Stimulated activated CD4-positive, alpha-beta T cell treated with anti-CD3 and anti-CD28 coated beads, TNF-alpha, amount 100 ng/mL, for 4 hours (primary cell): ENCODE data around the gene CASKIN2.

Source experiments
- DNase-seq, 3 experiments: peaks; one replicate each; pipeline ENCODE4 v3.0.0-alpha.2; 2020; ENCODE audit warnings: low read depth in 3 of 3

Gene CASKIN2

DNA sequence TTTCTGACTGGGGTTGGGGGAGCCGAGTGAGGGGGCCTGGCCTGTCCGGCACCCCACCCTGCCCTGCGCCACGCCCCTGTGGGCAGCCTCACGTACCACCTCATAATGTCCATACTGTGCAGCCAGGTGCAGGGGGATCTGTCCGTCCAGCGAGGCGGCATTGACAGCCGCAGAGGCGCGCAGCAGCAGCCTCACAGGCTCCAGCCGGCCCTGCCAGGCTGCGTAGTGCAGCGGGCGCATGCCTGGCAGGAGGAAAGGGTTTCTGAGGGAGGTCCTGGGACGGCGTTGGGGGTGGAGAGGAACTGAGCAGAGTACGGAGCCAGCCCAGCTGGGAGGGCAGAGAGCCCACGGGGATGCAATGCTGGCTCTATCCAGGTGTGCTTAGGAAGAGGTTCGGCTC is 8.4 kb downstream of the CASKIN2 start:
- DNase-seq, result no peak

DNA sequence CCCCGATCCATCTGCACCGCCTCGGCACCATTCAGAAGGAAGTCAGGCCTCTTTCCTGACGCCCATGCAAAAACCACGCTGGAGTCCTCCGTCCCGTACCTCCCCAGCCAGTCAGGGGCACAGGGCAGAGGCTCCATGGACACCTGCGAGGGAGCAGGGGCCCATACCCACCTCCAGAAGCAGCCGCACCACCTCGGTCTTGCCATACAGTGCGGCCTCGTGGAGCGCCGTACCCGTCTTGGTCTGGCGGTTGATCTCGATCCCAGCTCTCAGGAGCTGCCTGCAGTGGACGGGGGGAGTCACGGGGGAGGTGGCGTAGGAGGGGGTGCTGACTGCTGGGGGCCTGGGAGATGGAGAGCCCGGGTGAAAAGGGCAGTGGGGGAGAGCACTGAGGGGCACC is 9.2 kb downstream of the CASKIN2 start:
- DNase-seq, result no peak

DNA sequence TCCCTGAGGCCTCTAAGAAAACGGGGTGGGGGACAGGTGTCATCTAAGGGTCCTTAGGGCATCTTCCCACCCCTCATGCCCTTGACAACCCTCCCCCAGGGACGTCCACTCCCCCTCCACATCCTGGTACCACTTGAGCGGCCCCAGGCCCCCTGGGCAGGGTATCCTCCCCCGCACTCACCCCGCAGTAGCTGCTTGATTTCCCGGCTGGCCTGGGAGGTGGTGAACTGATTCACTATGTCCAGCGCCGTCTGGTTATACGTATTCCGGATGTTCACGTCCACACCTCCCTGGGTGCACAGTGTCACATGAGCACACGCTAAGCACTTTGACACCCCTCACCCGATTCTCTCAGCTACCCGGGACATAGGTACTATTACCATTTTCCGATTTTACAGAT is 9.7 kb downstream of the CASKIN2 start:
- DNase-seq, result no peak

DNA sequence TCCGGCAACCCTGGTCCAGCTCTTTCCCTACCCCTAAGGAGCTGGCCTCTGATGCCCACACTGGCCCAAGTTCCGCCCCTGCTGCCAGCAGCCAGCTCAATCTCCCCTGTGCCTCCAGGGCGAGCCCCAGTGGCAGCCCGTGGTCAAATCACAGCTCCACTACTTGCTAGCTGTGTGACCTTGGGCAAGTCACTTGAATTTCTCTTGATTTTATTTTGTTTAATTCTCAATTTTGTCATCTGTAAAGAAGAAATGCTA is 10.3 kb downstream of the CASKIN2 start:
- DNase-seq, result no peak

DNA sequence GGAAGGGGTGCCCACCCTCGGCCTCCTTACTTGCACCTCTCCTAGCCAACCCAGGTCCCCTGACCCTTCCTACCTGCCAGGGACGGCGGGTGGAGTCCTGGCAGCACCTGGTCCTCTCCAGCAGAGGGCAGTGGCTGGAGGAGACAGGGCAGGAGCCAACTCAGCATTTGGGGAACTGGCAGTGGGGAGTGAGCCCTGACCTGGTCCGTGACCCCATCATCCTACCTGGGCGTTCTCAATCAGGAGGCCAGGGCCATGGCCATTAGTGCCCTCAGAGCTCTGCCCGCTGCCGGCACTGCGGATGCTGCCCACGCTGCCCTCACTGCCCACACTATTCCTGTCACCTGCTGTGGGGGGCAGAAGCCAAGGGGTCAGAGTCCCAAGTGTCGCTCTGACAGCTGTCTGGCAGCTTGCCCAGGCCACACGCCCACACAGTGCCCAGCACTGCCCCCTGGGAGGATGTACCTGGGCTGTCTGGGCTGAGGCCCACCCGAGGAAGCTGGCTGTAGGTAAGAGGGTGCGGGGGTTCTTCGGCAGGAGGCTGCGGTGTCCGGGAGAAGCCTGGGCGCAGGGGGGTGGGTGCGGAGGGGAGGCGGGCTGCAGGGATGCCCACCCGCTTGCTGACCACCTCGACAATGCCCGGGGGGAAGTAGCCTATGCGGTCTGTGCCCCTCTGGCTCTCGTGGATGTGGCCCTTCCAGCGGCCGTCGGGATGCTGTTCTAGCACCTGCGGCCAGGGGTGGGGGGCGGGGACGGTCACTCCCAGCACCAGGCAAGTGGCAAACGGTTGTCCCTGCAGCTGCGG is 10.8 kb downstream of the CASKIN2 start:
- DNase-seq, result no peak

DNA sequence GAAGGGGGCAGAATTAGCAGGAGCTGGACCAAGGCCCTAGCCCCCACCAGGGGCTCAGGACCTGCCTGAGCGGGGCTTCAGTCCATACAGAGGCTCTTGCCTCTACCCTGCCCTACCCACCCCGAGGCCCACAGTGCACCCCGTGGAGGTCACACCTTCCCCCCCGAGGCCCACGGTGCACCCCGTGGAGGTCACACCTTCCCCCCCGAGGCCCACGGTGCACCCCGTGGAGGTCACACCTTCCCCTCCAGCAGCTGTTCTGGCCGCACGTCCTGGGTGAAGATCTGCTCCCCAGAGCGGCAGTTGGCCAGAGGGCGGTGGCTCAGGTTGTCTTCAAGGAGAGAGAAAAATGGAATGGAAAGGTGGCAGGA is 11.4 kb downstream of the CASKIN2 start:
- no peak for DNase-seq

DNA sequence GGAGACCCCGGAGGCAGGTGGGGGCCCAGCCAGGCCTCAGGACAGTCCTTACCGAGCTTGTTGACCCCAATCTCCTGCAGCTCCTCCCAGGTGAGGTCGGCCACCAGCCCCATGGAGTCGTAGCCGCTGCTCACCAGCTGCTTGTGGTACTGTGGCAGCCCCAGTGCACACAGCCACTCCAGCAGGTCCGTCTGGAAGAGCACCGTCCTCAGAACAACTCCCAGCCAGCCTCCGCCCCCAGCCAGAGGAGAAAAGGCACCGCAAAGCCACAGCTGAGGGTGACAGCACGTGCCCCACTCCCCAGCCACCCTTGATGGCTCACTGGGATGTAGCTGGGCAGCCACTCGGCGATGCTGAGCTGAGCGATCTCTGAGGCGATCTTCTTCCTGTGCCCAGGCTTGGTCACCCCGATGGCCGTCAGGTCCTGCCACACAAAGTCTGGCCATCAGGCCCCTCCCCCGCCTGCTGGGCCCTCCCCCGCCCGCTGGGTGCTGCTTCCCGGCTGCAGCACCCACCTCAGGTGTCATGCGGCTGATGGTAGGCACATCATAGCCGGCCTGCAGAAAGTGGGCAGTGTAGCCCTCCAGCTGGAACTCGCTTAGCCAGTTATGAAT is 11.9 kb downstream of the CASKIN2 start:
- no peak for DNase-seq

DNA sequence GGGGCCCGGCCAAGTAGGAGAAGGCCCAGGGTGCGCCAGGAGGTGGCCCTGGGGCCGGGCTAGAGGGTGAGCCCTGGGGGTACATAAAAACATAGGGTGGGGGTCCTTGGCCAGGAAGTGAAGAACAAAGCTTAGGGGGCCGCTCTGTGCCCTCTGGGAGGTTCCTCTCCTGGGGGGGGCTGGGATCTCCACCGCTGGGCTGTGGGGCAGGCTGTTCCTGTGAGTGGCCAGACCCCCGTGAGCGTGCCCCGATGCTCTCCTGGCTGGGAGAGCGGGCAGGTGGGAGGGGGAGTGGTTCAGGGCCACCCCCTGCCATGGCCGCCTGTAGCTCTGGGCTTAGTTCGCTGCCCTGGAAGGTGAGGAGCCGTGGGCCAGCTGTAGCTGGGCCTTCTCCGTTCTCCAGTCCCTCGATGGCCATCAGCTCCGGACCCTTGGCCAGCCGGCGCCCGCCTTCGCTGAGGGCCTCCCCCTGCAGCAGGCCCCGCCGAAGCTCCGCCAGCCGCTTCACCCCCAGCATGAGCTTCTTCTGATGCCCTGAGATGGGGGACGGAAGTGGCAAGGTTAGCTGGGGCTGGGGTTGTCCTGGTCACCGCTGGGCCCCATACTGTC is 12.5 kb downstream of the CASKIN2 start:
- DNase-seq, result no peak

DNA sequence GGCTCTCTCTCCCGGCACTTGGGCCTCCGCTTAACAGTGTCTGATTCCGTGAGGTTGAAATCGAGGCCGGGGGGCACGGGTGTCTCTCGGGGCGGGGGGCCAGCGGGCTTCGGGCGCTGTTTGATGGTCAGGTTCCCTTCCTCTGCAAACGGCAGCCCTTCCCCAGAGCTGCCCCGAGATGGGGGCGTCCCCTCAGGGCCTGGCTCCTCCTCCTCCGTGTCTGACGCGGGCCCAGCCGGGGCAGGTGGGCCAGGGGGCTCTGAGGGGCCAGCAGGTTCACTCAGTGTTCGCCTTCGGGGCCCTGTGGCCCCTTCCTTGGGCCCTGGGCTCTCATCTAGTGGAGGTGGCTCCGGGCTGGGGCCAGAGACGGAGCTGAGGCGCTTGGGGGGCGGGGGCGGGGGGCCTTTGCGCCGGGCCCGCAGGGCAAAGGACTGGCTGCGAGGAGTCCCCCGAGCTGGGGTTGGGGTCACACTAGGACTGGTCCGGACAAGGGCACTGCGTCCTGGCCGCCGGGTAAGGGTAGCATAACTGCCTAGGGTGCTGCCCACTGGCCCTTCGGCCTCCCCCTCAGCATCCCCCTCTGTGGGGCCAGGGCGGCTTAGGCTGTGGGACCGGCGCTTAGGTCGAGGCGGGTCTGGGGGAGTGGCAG is 13.1 kb downstream of the CASKIN2 start:
- no peak for DNase-seq

DNA sequence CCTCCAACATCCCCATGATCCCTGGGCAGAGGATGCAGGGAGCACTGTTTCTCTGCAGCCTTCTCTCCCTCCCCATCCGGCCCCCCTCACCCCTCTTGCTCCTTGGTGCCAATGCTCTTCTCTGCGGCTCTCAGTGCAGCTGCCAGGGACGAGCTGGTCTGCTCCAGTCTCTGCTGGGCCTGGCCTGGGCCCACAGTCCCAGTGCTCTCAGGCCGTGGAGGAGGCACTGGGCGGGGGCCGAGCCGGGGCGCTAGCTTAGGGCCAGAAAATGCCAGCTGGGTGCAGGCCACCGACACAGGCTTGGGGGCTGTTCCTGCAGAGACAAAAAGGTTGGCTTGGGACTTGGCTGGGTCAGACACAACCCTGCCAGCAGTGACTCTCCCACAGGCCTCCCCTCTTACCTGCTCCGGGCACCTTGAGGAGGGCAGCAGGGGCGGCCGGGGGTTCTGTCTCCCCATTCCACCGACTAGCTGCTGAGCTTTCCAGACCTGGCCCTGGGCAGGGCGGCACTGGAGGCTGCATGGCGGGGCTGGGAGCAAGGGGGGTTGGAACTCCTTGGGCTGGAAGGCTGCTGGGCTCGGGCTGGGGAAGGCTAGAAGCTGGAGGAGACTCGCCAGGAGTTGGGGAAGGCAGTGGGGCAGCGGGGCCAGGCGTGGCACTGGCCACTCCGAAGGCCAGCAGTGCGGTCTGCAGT is 13.8 kb downstream of the CASKIN2 start:
- DNase-seq, result no peak

DNA sequence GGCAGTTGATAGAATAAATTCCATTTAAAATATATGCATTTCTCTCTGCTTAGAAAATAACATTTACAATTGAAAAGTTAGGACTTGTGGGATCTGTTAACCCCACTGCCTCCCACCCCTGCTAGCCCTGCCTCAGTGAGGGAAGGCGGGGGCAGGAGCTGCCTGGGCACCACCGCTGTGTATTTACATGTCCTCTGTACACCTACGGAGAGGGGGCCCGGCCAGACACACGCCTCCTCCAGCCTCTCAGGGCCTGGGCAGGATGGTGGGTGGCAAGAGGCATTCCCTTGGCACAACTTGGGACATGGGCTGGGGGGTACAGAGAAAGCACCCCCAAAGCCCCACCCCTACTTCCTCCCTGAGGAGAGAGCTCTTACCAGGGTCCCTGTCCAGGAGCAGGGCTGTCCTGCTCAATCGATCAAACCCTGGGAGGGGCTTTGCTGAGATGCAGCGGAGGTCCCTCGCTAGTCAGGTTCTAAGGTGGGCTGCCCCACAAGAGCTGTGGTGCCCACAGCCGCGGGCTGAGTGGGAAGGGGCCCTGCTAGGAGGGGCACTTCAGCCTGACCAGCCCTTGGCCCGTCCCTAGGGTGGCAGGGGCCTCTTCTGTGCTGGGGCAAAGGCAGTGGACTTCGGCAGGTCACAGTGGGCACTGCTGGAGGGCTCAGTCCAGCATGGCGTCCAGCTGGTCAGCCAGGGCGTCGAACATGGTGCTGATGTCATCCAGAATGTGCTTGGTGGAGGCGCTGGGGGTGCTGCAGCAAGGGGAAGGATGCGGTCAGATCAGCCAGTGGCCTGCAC is 14.7 kb downstream of the CASKIN2 start:
- DNase-seq, result no peak

DNA sequence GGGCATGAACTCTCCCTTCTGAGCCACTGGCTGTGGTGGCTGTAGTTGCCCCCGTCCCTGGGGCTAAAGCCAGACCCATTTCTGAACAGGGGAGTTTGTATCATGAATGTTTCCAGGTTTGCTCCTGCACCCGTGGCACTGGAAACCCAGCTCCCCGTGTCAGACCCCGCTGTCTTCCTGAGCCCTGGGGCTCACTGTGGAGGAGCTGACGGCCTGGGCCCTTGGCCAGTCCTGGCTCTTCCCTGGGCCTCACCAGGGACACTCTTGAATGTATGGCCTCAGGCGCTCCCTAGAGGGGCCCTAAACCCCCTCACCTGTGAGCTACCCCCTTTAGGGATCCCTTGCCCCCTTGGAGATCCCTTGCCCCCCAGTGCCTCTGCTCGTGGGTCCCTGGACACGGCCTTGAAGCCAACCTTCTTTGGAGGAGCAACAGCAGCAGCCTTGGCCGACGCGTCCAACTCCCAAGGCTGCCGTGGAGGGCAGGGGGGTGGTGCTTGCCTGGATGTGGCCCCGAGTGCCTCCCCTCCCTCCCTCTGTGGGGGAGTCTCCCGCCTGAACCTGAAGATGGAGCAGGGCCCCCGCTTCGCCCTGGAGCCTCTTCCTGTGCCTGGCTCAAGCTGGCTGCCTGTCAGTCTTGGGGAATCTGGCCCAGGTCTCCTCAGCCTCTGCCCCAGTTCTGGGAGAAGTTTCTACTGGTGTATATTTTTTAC is 15.9 kb downstream of the CASKIN2 start:
- DNase-seq, result no peak

DNA sequence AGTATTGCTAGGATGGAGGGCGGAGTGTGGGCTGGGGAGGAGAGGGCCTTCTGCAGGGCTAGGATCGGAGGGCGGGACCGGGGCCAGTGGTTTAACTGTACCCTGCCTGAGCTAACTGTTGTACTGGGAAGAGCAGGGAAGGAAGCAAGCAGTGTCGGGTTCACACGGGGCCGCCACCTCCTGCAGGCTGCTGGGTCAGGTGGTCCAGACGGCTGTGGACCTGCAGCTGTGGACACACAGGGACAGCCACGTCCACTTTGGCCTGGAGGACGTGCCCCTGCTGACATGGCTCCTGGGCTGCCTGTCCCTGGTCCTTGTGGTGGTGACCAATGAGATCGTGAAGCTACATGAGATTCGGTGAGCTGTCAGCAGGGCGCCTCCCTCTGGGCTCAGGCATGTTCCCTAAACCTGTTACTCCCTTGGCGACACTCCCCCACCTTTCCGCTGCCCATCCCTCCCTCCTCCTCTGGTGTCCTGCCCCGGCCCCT is 16.6 kb downstream of the CASKIN2 start:
- no peak for DNase-seq

DNA sequence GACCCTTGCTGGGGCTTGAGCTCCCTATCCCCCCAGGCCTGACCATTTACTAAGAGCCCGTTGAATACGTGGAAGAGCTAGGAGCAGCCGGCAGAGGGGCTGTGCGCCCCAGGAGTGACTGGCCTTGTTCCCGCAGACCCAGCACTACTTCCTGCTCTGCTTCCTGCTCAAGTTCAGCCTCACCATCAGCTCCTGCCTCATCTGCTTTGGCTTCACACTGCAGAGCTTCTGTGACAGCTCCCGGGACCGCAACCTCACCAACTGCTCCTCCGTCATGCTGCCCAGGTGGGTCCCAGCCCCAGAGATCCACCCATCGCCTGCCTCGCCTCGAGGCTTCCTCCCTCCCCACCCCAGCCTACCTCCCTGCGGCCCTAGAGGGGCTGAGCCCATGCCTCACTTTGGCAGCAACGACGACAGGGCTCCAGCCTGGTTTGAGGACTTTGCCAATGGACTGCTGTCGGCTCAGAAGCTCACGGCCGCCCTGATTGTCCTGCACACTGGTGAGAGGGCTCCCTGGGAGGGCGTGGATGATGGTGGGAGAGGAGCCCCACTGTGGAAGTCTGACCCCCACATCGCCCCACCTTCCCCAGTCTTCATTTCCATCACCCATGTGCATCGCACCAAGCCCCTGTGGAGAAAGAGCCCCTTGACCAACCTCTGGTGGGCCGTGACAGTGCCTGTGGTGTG is 17.2 kb downstream of the CASKIN2 start:
- DNase-seq, result no peak

DNA sequence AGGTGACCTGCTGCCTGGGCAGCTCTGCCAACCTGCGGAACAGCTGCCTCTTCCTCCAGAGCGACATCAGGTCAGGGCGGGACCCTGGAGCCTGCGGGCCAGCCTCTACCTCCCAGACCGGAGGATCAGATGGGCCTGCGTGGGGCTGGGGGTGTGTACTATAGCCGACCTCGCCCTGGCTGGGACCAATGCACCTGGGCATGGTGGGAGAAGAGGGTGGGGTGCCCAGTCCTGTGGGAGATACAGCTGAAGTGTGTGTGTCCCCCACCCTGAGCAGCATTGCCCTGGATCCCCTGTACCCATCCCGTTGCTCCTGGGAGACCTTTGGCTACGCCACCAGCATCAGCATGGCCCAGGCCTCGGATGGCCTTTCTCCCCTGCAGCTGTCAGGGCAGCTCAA is 19.3 kb downstream of the CASKIN2 start:
- DNase-seq, result no peak

DNA sequence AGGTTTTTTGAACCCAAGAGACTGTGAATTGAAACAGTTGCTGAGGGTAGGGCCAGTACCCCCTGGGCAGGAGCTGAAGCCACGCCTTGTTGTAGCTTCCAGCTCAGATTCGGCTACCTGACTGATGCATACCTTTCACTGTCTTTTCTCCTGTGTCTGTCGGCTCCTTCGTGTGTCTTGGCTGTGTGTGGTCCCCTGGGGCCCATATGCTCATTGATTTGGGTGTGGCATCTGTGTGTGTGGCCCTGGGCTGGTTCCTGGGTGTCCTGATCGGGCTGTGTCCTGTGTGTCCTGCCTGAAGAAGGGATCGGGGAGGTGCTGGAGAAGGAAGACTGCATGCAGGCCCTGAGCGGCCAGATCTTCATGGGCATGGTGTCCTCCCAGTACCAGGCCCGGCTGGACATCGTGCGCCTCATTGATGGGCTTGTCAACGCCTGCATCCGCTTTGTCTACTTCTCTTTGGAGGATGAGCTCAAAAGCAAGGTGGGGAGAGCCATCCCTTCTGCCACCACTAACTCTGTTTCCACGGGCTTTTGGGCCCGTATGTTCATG is 20.9 kb downstream of the CASKIN2 start:
- DNase-seq, result no peak

DNA sequence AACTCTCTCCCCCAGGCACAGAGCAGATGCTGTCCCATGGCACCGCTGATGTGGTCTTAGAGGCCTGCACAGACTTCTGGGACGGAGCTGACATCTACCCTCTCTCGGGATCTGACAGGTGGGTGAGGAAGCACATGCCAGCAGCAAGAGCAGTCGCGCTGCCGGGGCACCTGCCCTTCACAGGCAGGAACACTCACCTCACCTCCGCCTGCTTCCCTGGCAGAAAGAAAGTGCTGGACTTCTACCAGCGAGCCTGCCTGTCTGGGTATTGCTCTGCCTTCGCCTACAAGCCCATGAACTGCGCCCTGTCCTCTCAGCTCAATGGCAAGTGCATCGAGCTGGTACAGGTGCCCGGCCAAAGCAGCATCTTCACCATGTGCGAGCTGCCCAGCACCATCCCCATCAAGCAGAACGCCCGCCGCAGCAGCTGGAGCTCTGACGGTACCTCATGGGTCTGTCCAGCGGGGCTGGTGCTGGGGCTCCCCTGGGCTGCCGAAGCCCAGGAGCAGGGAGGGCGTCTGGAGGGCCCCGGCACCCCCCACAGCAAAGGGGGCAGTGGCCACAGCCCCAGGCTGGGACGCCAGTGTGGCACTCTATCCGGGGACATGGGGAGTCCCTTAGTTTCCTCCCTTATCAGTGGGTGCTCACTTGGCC is 21.7 kb downstream of the CASKIN2 start:
- no peak for DNase-seq

DNA sequence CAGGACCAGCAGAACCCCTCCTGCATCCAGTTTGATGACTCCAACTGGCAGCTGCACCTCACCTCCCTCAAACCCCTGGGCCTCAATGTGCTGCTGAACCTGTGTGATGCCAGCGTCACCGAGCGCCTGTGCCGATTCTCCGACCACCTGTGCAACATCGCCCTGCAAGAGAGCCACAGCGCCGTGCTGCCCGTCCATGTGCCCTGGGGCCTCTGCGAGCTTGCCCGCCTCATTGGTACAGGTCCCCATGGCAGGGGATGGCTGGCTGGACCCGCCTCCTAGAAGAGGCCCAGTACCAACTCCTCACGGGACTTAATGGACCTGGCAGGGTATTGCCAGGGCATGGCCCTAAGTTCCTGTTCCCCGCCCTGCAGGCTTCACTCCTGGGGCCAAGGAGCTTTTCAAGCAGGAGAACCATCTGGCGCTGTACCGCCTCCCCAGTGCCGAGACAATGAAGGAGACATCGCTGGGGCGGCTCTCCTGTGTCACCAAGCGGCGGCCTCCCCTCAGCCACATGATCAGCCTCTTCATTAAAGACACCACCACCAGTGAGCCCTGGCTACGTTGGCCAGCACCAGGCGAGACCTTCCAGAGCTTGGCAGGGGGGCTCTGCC is 22.7 kb downstream of the CASKIN2 start:
- no peak for DNase-seq

DNA sequence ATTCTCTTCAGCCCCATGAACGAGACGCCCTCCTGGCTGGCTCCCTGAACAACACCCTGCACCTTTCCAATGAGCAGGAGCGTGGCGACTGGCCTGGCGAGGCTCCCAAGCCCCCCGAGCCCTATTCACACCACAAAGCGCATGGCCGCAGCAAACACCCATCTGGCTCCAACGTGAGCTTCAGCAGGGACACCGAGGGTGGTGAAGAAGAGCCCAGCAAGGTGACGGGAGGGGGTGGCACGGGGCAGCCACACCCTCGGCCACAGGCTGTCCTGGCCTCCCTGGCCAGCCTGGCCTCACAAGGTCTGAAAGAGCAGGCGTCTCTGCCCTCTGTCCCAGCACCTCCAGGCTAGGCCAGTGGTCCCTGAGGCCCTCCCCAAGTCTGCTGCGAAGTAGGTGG is 23.7 kb downstream of the CASKIN2 start:
- no peak for DNase-seq
